Breast epithelium (tissue), 3 donors: ENCODE data around the gene PLA2G7.

ENCODE experiments used
- POLR2A ChIP-seq: fragments of 450-650 bp; IDR thresholded peaks from one replicate; pipeline ENCODE4 v1.6.1; 2016; ENCODE audit warnings: antibody characterized with exemption, mild to moderate bottlenecking, moderate library complexity
- POLR2AphosphoS5 ChIP-seq, 3 donors: sonication (generic); formaldehyde crosslinking; IDR thresholded peaks; one replicate each; pipeline ENCODE4 v1.6.1; 2017; ENCODE audit warnings: antibody characterized with exemption in 3 of 3
- TF ChIP-seq, protein P1 (sequence below), 3 donors: fragments of 450-650 bp; IDR thresholded peaks; one replicate each; pipeline ENCODE4 v1.5.1; 2016 to 2017; ENCODE audit warnings: antibody characterized with exemption in 3 of 3, mild to moderate bottlenecking in 3 of 3, moderate library complexity in 3 of 3

DNA sequence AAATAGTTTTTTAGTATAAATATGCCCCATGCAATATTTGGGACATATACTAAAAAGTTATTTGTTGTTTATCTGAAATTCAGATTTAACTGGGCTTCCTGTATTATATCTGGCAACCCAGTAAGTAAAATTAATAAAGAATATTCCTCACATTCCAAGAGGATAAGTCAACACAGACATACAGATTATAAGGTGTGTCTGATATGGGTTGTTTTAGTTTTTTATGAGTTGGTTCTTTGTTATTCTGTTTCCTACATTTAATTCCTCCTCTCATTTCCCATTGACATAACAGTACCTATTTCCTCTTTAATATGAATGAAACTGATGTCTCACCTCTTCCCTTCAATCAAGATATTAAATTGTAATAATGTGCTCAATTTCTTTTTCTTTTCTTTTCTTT, 1.7 kb upstream of the PLA2G7 start:
- TF ChIP-seq, protein P1, sequence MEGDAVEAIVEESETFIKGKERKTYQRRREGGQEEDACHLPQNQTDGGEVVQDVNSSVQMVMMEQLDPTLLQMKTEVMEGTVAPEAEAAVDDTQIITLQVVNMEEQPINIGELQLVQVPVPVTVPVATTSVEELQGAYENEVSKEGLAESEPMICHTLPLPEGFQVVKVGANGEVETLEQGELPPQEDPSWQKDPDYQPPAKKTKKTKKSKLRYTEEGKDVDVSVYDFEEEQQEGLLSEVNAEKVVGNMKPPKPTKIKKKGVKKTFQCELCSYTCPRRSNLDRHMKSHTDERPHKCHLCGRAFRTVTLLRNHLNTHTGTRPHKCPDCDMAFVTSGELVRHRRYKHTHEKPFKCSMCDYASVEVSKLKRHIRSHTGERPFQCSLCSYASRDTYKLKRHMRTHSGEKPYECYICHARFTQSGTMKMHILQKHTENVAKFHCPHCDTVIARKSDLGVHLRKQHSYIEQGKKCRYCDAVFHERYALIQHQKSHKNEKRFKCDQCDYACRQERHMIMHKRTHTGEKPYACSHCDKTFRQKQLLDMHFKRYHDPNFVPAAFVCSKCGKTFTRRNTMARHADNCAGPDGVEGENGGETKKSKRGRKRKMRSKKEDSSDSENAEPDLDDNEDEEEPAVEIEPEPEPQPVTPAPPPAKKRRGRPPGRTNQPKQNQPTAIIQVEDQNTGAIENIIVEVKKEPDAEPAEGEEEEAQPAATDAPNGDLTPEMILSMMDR (IDR thresholded peaks at IDR 0.05): no peak
- TF ChIP-seq POLR2AphosphoS5 (IDR thresholded peaks at IDR 0.05) (no peak), POLR2A (no peak)
